A673 (cell line): ENCODE measurements around the gene TBC1D2B.

Experiments
- EZH2 ChIP-seq: fragments of 200-600 bp; sonication (generic); IDR thresholded peaks from 2 replicates; pipeline ENCODE4 v1.6.1; 2017; ENCODE audit warnings: borderline replicate concordance, low read depth, mild to moderate bottlenecking, mixed read lengths, antibody characterized with exemption, low read length; ENCODE audit not compliant: poor library complexity, severe bottlenecking
- TF ChIP-seq, protein P1 (sequence below): fragments of 300-800, 200-600 bp; sonication (generic); conservative IDR thresholded peaks from 2 replicates; pipeline ENCODE4 v1.5.1; 2017; ENCODE audit warnings: low read depth, mild to moderate bottlenecking, antibody characterized with exemption, low read length, moderate library complexity, mixed read lengths

DNA sequence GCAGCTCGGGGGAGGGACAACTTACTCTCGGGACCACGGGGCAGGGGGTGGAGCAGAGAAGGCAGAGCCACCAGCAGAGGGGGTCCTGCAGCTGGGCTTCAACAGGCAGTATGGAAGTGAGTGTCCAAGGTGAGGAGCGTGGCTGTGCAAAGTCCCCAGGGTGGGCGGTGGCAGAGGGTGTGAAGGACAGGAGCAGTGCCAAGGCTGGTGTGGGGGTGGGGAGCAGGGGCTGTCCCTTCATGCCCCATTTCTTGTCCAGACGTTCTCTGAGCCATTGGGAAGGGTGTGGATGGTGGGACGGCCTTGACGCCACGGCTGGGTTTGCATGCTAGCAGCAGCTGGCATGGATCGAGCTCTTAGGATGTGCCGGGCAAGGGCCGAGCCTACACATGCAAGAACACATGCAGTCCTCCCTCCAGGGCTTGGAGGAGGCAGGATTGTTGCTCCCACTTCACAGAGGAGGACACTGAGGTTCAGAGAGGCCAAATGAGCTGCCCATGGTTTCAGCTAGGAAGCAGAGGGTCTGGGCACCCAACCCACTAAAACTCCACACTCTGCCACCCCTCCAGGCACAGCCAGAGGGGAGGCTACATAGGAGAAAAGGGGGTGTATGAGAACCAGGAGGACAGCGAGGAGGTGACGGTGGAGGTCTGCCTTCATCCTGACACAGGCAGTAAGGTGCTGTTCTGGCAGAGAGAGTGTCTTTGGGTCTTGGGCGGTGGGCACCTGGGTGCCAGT lies 93.6 kb downstream of the TBC1D2B start:
- TF ChIP-seq EZH2: no peak
- TF ChIP-seq, protein P1, sequence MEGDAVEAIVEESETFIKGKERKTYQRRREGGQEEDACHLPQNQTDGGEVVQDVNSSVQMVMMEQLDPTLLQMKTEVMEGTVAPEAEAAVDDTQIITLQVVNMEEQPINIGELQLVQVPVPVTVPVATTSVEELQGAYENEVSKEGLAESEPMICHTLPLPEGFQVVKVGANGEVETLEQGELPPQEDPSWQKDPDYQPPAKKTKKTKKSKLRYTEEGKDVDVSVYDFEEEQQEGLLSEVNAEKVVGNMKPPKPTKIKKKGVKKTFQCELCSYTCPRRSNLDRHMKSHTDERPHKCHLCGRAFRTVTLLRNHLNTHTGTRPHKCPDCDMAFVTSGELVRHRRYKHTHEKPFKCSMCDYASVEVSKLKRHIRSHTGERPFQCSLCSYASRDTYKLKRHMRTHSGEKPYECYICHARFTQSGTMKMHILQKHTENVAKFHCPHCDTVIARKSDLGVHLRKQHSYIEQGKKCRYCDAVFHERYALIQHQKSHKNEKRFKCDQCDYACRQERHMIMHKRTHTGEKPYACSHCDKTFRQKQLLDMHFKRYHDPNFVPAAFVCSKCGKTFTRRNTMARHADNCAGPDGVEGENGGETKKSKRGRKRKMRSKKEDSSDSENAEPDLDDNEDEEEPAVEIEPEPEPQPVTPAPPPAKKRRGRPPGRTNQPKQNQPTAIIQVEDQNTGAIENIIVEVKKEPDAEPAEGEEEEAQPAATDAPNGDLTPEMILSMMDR: no peak
